Measurements from ENCODE around the gene HES1.
"Not testable (repeated sequence)": the region's sequence is repeated elsewhere in the genome, so short reads cannot be mapped to it uniquely, and the experiment has no call there.

Gene HES1

DNA sequence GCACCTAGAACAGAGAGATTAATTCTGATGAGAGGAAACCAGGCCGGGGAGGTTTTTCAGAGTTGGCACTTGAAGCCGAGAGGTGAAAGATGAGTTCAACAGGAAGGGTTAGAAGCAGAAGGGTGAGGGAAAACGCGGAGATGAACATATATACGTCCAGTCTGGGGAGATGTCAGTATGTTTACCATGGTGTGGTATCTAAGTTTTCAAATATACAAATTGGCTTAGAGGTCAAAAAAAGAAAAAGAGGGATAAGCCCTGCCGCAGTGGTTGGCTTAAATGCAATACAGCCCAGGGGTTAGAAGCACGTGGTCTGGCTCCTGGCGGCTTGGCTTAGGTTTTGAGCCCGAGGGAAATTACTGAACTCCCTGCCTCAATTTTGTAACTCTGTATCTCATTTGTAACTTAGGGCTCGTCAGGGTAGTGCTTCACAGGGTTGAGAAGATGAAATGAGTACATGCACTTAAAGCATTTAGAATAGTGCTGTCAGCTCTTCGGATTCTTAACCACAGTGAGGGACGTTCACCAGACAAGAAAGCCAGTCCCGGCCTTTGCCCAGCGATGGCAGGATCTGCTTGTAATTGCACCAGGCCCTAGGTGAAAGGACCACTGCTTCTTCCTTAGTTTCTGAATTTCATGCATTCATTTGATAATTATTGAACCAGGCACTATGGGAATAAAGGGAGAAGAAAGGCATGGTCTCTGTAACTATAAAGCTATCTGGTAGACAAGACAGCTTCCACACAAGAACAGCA lies 6.4 kb downstream of the HES1 start:
- DNase-seq: no peak

DNA sequence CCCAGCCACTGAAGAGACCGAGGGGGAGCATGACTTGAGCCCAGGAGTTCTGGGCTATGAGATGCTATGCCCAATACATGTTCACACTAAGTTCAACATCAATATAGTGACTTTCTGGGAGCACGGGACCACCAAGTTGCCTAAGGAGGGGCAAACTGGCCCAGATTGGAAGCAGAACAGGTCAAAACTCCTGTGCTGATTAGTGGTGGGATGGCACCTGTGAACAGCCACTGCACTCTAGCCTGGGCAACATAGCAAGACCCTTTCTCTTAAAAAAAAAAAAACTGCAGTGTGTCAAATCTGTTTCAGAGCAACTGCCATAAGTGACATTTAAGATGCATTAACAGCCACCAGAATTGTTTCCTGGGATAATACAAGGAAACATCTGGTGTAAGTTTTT lies 9.8 kb downstream of the HES1 start:
- DNase-seq: no peak

DNA sequence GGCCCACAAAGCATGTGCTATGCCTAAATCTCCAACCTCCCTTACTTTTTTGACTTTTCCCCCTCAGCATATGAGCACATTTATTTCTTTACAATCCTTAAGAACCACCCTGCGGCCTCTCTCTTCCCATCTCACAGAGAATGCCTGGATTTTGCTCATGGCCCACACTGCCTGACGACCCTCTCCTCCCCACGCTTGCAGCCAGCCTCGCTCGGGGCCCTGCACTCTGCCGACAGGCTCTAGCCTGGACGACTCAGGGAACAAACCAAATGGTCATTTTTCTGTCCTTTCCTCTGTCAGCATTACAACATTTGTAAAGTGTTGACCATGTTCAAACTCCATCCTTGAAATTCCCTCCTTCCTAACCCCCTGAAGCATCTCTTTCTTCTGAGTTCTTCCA lies 11.7 kb downstream of the HES1 start:
- DNase-seq: no peak

DNA sequence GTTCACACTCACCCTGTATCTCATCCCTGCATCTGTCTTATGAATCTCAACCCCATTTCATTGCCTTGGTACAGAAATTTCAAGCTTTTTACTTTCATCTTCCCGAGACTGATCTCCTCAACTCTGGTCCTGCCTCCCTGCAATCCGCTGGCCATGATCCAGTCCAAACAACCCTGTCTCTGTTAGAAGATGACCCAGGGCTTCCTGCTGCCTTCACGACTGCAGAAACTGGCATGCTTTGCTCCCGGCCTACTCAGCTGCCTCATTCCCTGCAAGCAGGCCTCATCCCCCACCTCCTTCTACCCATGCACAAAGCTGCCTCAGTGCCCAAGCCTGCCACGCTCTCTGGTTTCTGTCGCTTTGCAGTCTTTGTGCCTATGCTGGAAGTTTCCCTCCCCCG lies 12.4 kb downstream of the HES1 start:
- DNase-seq: no peak

DNA sequence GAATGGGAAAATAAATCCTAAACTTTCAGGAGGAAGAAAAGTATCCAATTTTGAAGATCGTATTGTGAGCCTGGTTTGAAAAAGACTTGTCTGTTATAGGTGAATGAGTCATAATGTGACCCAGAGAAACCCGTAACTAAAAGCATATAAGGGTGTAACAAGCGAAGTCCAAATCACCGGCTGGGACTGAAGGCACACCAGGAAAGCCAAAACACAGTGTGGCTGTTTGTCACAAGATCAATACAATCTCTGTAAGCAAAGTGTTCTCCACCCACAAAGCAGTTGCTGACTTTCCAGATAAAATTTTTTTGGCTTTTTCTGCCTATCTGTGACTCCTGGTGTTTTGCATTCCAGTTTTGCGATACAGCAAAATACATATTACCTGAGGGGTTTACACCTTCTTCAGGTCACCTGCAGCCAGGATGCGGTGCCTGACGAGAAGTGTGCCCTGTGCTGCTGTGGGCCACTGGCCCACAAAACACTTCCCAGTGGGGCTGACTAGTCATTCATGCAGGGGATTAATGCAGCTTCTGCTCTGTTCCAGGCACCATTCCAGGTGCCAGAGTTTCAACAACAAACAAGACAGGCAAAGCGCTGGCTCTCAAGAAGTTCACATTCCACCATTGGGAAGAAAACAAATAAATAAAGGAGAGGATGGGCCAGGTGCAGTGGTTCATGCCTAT lies 14.4 kb downstream of the HES1 start:
- no peak for DNase-seq

DNA sequence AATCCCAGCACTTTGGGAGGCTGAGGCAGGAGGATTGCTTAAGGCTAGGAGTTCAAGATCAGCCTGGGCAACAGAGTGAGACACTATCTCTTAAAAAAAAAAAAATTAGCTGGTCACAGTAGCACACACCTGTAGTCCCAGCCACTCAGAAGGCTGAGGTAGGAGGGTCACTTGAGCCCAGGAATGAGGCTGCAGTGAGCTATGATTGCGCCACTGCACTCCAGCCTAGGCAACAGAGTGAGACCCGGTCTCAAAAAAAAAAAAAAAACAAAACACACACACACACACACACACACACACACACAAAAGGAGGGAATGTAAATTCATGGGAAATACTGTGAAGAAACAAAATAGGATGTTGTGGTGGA lies 15.0 kb downstream of the HES1 start:
- not testable (repeated sequence) for DNase-seq

DNA sequence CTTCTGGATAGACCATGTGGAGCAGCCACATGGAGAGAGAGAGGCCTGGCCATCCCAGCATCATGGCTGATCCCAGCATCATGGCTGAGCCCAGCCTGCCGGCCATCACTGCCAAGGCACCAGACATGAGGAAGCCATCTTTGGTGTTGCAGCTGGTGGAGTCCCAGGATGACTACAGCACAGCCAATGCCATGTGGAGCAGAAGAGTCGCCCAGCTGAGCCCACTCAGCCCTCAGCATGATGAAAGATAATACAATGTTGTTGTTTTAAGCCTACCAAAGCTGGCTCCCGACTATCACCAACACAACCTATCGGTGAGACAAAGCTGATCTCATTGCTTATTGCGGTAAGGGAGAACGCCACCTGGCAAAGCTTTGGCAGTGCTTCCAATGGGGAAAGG lies 18.4 kb downstream of the HES1 start:
- no peak for DNase-seq

DNA sequence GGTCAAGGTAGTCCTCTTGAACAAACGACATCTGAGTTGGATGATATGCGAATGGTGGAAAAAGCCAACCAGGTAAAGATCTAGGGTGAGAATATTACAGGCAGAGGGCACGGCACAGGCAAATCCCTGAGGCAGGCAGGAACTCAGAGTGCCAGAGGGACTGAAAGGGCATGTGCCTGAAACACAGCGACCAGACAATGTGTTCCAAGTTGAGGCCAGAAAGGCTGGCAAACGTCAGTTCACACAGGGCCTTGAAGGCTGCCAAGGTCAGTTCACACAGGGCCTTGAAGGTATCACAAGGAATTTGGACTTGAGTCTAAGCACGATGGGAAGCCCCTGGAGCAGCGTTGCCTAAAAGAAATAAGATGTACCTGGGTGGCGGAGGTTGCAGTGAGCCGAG lies 20.1 kb downstream of the HES1 start:
- no peak for DNase-seq

DNA sequence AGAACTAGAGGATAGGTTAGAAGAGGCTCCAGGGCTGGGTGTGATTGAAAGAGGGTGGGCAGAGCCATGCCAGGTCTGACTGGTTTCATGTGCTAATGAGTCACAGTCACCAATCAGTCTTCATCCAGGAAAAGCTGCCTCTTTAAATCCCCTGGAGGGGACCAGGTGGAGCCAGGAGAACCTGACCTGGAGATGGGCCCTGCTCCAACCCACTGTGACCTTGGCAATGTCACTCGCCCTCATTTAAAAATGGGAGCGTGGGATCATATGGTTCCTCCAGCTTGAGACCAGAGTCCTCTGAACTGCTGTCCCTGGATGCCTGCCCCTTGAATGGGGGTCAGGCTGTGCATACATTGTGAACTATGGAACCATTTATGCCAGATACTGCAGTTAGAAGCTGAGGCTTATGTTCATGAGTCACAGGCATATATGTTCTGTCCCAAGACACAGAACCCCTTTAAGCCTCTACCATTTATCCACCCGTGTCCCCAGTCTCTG lies 23.0 kb downstream of the HES1 start:
- no peak for DNase-seq

DNA sequence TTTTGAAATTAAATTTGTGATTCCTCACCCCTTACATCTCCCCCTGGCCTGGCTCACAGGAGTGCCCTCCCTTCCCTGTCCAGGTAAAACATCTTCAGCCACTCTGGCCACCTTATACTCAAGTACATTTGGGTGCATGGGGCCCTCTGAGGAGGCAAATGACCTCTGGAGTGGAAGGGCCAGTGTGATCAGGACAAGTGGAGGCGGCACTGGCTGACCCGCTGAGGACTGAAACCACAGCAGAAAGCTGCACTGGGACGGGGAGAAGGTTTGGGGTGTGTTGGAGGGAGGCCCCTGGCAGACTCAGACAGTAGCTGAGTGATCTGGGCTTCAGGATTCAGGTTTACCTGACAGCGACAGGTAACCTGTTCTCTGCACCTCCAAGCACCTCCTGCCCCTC lies 24.2 kb downstream of the HES1 start:
- no peak for DNase-seq

DNA sequence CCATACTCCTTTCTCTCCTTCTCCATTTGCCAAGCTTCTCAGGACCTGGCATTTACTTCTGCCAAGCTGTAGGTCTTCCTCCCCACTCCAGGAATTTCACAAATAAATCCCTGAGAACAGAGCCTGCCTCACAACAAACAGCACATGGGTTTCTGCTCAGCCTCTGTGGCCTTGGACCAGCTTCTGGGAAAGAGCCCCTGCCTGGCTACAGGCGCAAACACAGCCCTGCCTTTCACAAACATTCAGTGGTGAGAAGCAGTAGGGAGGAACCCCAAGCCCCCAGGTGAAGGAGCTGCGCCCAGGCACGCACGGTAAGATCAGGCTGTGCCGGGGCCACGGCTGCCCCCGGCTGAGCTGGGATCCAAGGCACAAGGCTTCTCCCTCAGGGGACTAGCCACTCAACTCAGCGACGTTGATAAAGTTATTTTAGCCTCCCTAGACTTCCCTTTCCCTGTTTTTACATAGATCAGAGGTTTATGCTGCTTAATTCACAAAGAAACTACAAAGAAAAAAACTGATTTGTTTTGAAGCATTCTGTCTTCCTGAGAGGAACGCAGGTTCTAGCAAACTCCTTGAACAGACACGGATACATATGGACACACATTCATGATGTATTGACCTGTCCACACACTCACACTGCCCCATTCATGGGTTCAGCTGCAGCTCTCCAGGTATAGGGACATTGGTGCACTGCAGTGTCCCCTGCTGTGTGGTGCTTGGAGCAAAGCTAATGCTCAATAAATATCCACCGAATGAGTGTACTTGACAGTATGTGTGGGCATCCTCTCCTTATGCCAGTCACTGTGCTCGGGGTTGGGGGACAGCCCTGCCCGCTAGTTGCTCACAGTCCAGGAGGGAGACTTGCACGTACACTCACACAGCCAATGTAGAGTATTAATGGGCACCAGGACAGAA lies 25.4 kb downstream of the HES1 start:
- no peak for DNase-seq

DNA sequence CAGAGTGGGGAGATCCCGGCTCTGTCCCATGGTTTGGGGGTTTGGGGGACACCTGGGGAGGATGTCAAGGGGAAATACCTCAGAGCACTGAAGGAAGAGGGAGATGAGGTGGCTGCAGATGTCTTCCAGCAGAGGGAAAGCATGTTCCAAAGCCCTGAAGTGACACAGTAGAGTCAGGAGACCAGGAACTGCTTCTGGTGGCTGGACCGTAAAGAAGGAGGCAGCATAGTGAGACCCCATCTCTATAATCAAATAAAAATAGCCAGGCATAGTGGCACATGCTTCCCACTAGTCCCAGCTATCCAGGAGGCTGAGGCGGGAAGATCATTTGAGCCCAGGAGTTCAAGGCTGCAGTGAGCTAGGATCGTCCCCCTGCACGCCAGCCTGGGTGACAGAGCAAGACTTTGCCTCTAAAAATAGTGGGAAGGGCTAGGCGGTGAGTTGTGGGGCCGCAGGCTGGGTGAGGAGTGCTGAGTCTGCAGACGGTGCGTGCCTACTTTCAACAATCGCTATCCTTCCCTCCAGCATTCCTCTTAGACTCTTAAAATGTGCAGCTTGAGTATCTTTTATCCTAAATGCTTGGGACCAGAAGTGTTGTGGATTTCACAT lies 26.2 kb downstream of the HES1 start:
- no peak for DNase-seq

DNA sequence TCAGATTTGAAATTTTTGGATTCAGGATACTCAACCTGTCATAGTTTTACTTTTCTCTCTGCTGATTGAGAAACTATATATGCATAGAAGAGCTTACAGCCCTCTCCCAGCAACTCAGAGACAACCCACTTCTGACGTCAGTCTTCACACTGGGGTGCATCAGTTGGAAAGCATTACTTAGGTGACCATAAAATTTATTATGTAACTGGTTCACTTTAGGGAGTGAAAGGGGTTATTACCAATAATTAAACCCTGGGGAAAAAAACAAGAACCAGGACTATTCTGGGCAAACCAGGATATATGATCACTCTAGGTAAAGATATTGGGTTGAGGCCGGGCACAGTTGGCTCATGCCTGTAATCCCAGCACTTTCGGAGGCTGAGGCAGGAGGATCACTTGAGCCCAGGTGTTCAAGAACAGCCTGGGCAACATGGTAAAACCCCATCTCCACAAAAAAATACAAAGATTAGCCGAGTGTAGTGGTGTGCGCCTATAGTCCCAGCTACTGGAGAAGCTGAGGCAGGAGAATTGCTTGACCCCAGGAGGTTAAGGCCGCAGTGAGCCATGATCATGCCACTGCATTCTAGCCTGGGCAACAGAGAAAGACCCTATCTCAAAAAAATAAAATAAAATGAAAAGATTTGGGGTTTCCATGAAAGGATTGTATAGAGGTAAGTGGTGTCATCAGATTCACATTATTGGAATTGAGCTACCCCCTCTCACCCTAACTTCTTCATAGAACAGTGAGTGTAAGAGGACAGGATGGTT lies 27.1 kb downstream of the HES1 start:
- DNase-seq: no peak

DNA sequence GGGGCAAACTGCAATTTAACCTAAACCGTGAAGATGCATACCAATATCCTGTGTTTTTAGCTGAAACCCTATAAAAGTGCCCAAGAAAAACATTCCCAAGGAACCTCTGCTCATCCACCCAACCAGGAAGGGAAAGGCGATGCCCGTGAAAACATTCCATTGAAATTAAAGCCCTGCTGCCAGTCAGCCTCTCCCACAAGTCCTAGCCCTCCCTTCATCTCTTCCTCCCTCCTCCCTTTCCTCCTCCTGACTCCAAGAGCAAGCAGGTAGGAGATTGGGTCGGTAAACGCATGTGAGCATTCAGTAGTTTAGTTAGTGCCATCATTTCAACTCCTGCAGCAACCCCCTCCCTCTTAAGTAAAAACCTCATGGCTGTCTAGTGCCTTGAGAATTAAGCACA lies 27.7 kb downstream of the HES1 start:
- DNase-seq: no peak

DNA sequence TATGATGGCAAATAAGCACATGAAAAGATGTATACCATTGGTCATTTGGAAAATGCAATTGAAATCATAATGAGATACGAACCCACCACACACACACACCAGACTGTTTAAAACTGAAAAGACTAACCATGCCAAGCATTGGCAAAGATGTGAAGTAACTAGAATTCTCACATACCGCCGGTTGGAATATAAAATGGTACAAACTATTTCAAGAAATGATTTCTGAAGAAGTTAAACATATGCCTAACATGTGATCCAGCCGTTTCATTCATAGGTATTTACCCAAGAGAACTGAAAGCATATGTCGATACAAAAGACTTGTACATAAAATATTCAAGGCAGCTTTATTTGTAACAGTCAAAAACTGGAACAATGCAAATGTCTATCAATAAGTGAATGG lies 28.9 kb downstream of the HES1 start:
- DNase-seq: no peak

DNA sequence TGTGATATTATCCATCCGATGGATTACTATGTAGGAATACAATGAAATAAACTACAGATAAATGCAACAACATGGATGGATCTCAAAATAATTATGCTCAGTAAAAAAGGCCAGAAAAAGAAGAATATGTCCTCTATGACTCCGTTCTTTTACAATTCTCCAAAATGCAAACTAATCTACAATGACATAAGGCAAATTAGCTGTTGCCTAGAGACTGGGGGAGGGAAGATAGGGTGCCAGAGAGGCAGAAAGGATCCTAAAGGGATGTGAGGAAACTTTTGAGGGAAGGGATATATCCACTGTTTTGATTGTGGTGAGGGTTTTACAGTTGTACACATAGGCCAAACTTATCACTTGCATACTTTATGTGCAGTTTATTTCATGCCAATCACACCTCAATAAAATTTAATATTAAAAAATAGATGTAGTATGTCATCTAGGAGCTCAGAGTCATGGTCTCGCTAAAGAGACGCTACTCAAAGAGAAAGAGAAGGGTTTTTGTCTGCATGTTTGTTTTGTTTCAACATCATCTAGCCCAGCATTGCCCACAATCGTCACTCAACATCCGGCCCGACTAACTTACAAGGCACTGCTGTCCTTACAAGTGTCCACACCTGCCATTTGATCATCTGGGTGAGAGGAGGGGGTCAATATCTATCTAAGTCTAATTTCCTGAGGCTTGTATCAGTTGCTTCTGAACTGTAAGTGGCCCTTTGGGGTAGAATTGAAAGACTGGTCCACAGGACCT lies 29.5 kb downstream of the HES1 start:
- DNase-seq: peak; percentile 47

DNA sequence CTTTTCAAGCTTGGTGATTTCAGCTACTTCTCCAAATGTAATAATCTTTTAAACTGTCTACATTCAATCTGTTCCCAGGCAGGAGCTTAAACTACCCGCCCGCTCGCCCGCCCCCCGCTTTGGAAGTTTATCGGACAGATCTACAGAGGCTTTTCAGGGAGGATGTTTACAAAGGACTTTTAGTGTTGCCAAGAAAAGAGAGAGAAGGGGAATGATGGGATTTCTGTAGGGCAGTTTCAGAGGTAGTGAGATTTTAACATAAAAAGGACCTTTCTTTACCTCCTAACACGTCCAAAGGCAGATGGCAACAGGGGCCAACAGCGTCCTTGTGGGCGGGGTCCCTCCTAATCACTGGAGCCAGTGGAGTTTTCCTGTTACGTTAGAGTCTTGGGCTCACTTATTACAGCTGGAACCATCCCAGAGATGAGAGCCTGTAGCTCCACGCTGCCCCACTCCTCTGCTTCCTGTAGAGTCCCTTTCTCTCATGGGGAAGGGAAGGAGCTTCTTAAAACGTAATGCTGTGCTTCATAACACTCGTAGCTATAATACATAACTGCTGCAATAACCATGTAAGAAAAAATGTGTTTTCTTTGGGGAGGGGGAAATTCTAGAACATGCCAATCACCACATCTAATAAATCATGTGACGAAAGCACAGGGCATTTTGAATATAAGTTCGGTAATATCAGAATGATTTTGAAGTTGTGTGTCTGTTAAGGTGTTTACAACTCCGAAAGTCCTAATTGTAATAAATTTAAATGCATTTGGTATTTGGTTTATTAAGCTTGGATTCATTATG lies 30.9 kb downstream of the HES1 start:
- DNase-seq: no peak

DNA sequence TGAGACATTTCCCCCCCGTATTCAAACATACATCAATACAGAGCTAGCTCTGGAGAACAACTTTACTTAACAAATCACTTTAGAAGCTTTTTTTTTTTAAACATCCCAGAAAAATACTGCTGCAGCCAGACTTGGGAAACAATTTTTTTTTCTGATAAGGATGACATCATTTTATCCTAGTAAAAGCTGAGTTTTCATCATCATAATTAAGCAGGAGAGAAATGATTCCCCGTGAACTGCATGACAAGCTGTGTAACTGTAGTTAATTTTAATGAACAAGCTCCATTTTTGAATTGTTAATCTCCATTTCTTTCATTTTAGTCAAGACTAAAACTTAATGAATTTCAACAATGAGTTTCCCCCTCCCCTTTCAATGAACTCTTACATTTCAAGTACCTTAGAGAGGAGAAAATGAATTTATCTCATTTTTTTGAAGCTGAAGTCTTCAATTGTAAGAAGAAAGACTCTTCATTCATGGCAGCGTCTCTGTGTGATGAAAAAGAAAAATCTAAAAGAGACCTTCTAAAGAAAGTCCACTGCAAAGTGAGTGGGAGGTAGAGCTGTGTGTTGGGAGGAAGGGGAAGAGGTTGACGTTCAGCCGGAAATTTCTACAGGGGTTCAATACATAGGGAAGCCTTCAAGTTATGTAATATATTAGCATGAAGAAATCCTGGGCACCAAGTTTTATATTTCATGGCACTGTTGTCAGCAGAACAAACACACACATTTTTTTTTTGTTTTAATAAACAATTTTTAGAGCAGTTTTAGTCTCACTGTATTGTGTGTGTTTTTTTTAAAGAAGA lies 31.7 kb downstream of the HES1 start:
- DNase-seq: no peak

DNA sequence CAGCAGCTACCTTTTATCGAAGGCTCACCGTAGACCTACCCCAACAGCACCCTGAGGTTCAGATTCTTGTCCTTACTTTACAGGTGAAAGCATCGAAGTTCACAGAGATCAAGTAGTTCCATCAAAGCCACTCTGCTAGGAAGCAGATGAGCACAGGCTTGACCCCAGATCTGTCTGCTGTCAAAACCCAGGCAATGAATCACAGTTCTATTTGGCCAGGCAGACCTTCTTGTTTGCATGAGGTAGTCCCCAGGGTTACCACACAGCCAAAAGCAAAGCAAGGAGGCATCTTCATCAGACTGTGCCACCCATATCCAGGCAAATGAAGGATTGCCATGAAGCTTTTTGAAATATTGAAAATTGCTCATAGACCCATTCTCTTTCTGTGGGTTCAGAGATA lies 33.0 kb downstream of the HES1 start:
- DNase-seq: no peak

DNA sequence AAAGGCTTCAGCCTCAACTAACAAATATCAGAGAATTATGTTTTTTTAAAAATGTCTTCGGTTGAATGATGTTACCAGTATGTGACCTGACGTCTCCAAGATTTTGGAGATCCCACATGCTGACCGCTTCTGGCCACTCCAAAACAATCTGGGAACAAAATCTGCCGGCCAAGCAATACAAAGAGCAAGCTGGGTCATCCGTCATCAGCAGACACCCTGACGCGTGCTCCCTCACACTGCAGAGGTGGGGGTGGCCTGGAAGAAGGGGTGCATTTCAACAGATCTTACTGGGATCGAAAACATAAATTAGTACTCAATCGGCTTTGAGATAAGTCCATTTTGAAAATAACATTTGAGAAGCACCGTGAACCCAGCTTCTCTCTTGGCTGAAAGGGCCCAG lies 33.6 kb downstream of the HES1 start:
- DNase-seq: no peak
